Stimulated activated CD4-positive, alpha-beta T cell treated with anti-CD3 and anti-CD28 coated beads, Interleukin-1b, Interleukin-23, amount 100 ng/mL, for 48 hours (primary cell): Measurements from ENCODE around the gene GMDS.

Experiments
- DNase-seq: peaks from one replicate; pipeline ENCODE4 v3.0.0-alpha.2; 2020

Gene GMDS

GRCh38 chr6:2030682-2031244, 214.6 kb downstream of the GMDS start:
- no peak for DNase-seq

DNA sequence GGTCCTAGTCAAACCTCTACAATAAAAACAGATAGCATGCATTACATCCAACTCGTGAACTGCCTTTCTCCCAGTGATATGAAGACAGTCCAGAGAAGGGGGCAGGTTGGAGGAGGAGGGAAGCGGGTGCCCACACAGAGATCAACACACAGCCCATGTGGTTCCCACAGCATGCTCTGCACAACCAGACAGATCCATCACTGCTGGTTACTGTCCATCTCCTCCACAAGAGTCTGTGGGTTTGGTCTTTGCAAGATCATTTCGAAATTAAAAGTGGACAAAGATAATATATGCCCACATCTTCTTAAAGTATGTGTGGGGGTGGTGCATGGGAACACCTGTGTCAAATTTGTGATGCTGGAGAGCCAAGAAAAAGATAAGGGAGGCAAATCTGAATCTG, 215.5 kb downstream of the GMDS start:
- DNase-seq, result no peak

- no peak for DNase-seq
These were observed 216.1 kb downstream of the GMDS start for GRCh38 chr6:2029130-2029794.

- DNase-seq, result no peak
These were observed 216.9 kb downstream of the GMDS start for GRCh38 chr6:2028457-2029038.

- DNase-seq, result no peak
These were observed 219.3 kb downstream of the GMDS start for GRCh38 chr6:2026133-2026532.

DNA sequence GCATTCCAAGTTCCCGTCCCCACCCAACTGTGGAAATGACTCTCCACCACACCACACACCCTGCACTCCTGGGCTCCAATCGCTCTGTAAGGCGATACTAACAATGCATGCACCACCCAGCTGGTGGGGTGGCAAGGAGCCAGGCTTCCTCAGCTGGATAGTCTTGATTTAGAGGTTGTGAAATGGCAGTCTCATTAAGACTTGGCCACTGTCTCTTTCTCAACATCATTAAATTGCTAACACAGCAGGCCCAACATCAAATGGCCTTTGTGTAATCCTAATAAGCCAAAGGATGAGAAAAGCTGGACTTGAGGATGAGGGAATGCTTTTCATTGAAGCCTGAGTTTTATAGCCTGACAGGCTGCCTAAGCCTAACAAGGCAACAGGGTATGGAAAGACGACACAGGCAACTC, 223.7 kb downstream of the GMDS start:
- DNase-seq, result no peak

DNA sequence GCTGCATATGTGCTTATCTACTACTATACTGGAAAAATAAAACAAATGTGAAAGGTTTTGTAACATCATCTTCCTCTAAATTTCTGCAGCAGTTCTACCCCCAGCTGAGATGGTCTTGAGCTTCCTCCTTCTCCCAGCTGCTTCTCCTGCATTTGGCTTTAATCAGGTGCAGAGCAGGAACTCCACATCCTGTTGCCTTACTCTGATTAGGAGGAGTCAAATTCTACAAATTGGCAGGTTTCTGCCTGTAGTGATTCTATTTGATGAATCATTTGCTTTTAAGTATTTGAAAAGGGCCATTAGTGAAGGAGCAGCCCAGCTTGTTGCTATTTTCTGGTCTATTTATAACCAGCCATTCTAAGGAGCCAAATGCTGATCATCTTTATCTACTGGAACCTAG, 224.5 kb downstream of the GMDS start:
- no peak for DNase-seq

DNA sequence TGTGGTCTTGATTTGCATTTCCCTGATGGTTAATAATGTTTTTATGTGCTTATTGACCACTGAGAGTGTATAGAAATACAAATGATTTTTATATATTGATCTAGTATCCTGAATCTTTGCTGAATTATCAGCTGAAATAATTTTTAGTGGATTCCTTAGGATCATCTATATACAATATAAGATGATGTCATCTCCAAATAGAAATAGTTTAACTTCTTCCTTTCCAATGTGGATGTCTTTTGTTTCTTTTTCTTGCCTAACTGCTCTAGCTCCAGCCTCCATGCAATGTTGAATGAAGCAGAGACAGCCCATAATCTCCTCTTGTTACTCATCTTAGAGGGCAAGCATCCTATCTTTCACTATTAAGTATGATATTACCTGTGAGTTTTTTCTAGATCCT, 226.4 kb downstream of the GMDS start:
- no peak for DNase-seq

DNA sequence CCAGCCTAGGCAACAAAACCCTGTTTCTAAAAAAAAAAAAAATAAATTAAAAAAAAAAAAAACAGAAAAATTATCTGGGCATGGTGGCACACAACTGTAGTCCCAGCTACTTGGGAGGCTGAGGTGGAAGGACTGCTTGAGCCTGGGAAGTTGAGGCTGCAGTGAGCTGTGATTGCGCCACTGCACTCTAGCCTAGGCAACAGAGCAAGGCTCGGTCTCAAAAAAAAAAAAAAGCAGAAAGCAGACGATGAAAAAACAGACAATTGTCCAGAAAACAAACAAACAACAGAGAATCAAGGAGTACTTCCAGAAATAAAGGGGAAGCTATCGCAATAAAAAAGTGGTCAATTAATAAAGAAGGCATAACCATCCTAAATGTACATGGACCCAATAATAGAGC, 229.4 kb downstream of the GMDS start:
- no peak for DNase-seq

DNA sequence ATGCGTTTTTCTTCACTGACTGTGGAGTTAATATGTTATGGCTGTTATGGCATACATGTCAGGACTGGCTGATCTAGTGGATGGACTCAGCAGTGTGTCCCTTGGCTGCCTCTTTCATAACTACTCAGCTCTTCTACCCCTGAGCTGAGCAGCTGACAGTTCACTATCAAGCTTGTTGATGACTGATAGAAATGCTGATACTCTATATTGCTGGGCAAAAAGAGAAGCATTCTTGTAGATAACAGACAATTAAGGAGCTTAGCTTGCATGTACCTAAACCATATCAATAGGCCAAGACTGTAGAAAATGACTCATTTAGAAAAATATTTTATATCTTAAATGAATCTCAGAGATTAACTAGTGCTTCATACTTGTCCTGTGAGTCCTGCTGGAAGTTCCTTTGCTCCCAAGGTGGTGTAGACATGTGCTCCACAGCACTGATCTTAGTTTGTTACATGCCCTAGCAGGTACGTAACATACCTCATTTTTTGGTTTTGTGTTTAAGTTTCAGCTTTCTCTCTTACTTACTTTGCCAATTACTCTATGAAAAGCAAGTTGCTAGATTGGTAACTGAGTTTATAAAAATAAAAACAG, 236.9 kb downstream of the GMDS start:
- DNase-seq, result no peak

DNA sequence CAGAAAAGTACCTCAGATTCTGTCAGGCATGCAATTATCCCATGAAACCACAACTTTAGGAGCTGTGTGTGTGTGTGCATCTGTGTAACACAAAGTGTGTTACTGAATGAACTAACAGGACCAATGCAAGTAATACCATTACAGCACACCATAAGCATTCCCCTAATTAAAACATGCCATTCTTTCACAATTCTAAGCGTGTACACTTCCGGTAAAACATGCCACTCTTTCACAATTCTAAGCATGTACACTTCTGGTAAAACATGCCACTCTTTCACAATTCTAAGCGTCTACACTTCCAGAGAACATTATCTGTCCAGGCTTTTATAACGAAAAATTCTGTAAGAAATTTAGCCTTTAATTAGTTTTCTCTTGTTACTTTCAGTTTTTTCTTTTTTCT, 238.2 kb downstream of the GMDS start:
- no peak for DNase-seq

GRCh38 chr6:2004888-2005287, 240.5 kb downstream of the GMDS start:
- DNase-seq, result no peak

GRCh38 chr6:2000962-2001361, 244.4 kb downstream of the GMDS start:
- no peak for DNase-seq

- DNase-seq, result no peak
These were observed 247.7 kb downstream of the GMDS start for GRCh38 chr6:1997702-1998101.

GRCh38 chr6:1995636-1996035, 249.8 kb downstream of the GMDS start:
- no peak for DNase-seq

GRCh38 chr6:1993042-1993441, 252.4 kb downstream of the GMDS start:
- no peak for DNase-seq

GRCh38 chr6:1991332-1991878, 254.0 kb downstream of the GMDS start:
- no peak for DNase-seq

GRCh38 chr6:1988843-1989242, 256.6 kb downstream of the GMDS start:
- no peak for DNase-seq

DNA sequence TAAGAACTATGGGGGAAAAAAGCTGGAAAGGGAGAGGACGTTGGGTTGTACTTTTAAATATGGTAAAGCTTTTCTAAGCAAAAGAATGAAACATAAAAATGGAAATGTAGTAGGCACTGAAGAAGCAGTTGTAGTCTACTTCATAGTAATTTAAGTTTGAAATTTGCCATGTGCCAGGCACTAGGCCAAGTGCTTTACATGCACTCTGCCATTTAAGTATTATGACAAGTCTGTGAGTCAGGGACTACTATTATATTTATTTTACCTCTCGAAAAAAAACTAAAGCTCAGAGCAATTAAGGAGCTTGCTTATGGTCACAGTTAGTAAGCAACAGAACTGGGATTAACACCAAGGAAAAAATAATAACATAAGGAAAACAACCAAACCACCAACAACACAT, 257.8 kb downstream of the GMDS start:
- DNase-seq, result no peak

GRCh38 chr6:1986454-1987243, 258.8 kb downstream of the GMDS start:
- DNase-seq, result no peak

- DNase-seq, result no peak
These were observed 260.9 kb downstream of the GMDS start for GRCh38 chr6:1984346-1984994.

DNA sequence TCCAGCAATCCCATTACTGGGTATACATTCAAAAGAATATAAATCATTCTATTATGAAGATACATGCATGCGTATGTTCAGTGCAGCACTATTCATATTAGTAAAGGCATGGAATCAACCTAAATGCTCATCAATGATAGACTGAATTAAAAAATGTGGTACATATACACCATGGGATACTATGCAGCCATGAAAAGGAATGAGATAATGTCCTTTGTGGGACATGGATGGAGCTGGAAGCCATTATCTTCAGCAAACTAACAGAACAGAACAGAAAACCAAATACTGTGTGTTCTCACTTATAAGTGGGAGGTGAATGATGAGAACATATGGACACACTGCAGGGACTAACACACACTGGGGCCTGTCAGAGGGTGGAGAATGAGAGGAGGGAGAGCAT, 261.6 kb downstream of the GMDS start:
- DNase-seq, result no peak

DNA sequence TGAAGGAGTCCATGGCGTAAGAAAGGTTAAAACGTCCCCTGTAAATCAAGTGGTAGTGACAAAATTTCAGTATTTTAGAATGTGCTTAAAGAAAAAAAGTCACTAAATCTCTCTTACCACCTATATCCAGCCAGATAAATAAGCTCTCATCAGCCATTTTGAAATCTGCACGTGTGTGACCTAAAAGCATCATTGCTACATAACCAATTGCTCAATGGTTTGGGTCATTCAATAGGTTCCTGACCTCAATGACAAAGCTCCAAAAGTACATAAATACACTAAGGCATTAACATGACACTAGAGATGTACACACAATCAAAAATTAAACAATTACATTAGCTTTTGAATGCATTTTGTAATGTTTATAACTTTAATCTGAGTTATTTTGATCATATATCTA, 272.4 kb downstream of the GMDS start:
- DNase-seq, result no peak
